Fibroblast of the aortic adventitia (primary cell): ENCODE data around the gene PARVG. TPM values are rescaled to one million over a fixed set of nuclear protein-coding genes. Genes with fewer than 3 reads are reported as not detected.

Experiments
- DNase-seq: peaks from one replicate; pipeline ENCODE4 v3.0.0-alpha.2; 2010; ENCODE audit warnings: low read depth
- H3K4me3 ChIP-seq: 2 replicates; pipeline ENCODE4 v1.5.1; 2011; ENCODE audit warnings: low read depth, mild to moderate bottlenecking, control low read depth, low read length, moderate library complexity
- total RNA-seq: library from RNA; depleted of rRNA; stranded (reverse); fragments of >200 nt; gene quantifications from 2 replicates; pipeline ENCODE4 v1.2.3, GENCODE V29; 2012; ENCODE audit warnings: low replicate concordance
- TF ChIP-seq, protein P1 (sequence below): IDR thresholded peaks from 2 replicates; pipeline ENCODE4 v1.5.1; 2011; ENCODE audit warnings: mild to moderate bottlenecking, low read length, control low read depth, inconsistent platforms; ENCODE audit not compliant: insufficient read depth

The PARVG gene
- total RNA-seq, 1 donor = not detected

DNA sequence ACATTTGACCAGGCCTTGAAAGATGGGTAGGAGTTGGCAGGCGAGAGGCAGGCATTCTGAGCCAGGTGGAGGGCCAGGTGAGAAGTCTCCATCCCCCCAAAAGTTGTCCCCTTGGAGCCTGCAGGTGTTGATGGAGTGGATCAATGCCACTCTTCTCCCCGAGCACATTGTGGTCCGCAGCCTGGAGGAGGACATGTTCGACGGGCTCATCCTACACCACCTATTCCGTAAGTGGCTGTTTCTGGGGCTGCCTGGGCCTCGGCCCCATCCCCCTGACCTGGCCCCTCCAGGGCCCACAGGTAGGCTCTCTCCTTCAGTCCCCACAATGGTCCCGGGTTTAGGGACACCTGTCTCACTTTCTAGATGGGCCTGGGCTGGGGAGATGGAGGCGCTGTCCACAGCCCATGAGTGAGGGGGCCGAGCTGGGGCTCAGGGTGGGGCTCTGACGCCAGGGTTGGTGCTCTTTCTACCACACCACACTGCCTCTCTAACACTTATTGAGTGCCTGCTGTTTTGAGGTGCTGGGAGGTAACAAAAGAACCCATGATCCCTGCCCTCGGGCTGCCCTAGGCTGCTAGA lies 7.0 kb downstream of the PARVG start:
- DNase-seq = no peak
- no peak overlapping the region for H3K4me3 ChIP-seq
- TF ChIP-seq, protein P1, sequence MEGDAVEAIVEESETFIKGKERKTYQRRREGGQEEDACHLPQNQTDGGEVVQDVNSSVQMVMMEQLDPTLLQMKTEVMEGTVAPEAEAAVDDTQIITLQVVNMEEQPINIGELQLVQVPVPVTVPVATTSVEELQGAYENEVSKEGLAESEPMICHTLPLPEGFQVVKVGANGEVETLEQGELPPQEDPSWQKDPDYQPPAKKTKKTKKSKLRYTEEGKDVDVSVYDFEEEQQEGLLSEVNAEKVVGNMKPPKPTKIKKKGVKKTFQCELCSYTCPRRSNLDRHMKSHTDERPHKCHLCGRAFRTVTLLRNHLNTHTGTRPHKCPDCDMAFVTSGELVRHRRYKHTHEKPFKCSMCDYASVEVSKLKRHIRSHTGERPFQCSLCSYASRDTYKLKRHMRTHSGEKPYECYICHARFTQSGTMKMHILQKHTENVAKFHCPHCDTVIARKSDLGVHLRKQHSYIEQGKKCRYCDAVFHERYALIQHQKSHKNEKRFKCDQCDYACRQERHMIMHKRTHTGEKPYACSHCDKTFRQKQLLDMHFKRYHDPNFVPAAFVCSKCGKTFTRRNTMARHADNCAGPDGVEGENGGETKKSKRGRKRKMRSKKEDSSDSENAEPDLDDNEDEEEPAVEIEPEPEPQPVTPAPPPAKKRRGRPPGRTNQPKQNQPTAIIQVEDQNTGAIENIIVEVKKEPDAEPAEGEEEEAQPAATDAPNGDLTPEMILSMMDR = no peak

DNA sequence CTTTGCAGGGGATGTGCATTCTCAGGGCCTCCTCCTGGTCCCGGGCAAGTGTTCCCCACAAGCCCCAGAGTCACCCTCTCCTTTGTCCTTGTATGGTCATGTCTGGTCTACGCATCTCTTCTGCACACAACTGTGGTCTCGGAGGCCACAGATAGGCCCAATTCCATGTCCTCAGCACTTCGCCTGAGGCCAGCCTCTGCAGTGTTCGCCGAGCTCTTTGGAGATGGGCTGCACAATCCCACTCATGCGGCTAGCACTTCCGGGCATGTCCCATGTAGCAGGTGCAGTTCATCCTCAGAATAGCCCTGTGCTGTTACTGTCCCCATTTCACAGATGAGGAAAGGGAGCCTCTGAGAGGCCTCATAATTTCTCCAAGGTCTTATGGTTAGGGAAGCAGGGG lies 7.6 kb downstream of the PARVG start:
- TF ChIP-seq, protein P1 = no peak
- H3K4me3 ChIP-seq = no peak overlapping the region
- DNase-seq = no peak

DNA sequence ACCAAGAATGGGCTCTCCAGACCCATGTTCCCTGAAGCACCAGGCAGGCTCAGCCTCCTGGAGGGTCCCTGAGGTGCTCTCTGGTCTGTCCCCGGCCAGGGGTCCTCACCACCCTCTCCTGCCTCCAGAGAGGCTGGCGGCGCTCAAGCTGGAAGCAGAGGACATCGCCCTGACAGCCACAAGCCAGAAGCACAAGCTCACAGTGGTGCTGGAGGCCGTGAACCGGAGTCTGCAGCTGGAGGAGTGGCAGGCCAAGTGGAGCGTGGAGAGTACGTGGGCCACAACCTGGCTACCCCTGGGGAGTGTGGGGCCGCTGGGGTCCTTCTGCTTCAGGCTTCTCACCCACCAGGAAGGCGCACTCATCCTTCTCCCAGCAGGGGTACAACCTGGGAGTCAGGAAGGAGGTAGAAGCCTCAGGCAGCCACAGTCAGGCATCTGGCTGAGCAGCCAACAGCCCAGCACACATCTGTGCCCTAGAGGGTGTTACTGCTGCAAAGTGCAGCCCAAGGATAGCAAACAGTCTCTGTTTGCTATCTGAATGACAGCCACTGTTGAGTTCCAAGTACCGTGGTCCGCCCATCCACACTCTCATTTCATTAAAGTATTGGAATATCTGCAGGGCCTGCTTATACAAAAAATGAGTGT lies 8.4 kb downstream of the PARVG start:
- TF ChIP-seq, protein P1 = no peak
- no peak for DNase-seq
- no peak overlapping the region for H3K4me3 ChIP-seq

DNA sequence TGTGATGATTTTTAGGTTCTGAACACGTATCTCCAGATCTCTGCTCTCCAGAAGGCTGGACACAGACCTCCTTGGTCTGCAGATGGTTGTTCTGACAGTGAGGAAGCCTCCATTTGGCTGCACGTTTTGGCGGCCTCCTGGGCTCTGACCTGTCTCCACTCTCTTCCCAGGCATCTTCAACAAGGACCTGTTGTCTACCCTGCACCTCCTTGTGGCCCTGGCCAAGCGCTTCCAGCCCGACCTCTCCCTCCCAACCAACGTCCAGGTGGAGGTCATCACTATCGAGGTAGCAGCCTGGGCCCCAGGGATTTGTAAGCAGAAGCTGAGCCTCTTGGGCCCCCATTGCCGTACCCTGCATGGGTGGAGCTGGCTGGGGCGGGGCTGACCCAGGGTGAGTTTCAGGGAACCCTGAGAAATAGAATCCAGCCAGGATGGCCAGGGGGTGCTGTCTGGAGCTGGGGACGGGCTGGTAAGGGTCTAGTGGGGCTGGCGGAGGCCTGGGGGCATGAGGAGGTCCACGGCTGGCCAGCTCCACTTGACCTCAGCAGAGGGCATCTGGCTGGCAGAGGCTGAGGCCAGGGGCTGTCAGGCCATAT lies 9.8 kb downstream of the PARVG start:
- TF ChIP-seq, protein P1 = no peak
- no peak for DNase-seq
- H3K4me3 ChIP-seq = no peak overlapping the region

DNA sequence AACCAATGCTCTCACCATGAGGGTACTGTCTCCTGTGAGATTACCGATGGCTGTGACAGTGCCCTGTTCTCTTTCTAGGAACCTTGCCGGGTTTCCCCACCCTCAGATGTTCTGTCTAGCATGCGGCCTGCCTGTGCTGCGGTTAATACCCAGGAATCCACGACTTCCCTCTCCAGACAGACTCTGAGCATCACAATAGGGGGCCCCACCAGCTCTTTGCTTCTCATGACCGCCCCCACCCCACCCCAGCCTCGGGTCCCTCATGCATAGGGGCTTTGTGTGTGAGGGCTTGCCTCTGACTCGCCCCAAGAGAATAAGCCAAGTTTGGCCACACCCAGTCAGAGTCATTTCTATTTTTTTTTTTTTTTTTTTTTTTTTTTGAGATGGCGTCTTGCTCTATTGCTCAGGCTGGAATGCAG lies 10.3 kb downstream of the PARVG start:
- peak; percentile 40 for DNase-seq
- no peak overlapping the region for H3K4me3 ChIP-seq
- TF ChIP-seq, protein P1 = no peak

DNA sequence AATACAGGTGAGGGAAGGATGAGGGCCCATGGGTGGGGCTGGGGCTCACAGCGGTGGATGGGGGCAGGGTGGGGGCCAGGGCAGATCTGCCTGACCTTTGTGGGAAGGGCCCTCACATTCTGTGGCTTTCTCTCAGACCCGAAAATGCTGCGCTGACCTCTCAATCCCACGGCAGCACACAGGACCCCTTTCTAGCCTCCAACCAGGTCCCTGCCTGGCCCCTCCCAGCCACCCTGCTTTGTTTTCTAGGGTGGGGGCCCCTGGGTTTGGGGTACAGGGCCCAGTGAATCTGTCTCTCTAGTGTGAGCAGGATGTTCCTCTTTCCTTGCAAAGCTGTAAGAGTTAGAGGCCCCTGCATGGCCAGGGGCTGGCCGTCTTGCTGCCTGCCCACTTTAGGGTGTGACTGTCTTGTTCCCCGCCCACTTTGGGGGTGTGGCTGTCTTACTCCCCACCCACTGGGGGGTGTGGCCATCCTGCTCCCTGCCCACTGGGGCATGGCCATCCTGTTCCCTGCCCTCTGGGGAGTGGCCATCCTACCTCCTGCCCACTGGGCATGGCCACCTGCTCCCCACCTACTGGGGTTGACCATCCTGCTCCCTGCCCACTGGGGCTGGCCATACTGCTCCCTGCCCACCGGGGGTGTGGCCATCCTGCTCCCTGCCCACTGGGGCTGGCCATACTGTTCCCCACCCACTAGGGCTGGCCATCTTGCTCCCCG lies 11.5 kb downstream of the PARVG start:
- TF ChIP-seq, protein P1 = no peak

More for the DNA sequence above, 11.5 kb downstream of the PARVG start:
- DNase-seq = no peak
- H3K4me3 ChIP-seq = no peak overlapping the region
